OCI-LY3 (cell line): ENCODE results near the gene IBSP.

Source experiments
- H2AFZ ChIP-seq: fragments of 200-600, 300-600 bp; shearing (Covaris generic); 2 replicates; pipeline ENCODE4 v1.6.0; 2014; ENCODE audit warnings: antibody characterized with exemption, low read depth, low read length
- H3K27ac ChIP-seq: fragments of 200-600, 300-600 bp; sonication (generic); 2 replicates; pipeline ENCODE4 v1.5.1; 2014; ENCODE audit warnings: mild to moderate bottlenecking, low read length, moderate library complexity, mixed read lengths
- H3K27me3 ChIP-seq: fragments of 200-600, 300-600 bp; sonication (generic); 2 replicates; pipeline ENCODE4 v1.6.1; 2014; ENCODE audit warnings: low read depth, low read length, mixed read lengths
- H3K36me3 ChIP-seq: fragments of 200-600, 300-600 bp; sonication (generic); replicated peaks from 2 replicates; pipeline ENCODE3; 2014; ENCODE audit warnings: low read depth, low read length, mixed read lengths
- H3K4me1 ChIP-seq: fragments of 300-600, 200-600 bp; sonication (generic); 2 replicates; pipeline ENCODE4 v1.6.1; 2014; ENCODE audit warnings: low read length, mixed read lengths
- H3K4me2 ChIP-seq: fragments of 200-600, 300-600 bp; sonication (generic); 2 replicates; pipeline ENCODE4 v1.6.1; 2014; ENCODE audit warnings: low read length, mixed read lengths
- H3K4me3 ChIP-seq: fragments of 300-600, 200-600 bp; sonication (generic); 2 replicates; pipeline ENCODE4 v1.5.1; 2014; ENCODE audit warnings: antibody characterized with exemption, mild to moderate bottlenecking, low read length, moderate library complexity
- H3K79me2 ChIP-seq: fragments of 300-600, 200-600 bp; shearing (Covaris generic); 2 replicates; pipeline ENCODE4 v1.6.1; 2014; ENCODE audit warnings: mild to moderate bottlenecking, low read length, mixed read lengths
- H3K9ac ChIP-seq: fragments of 300-600, 200-600 bp; shearing (Covaris generic); 2 replicates; pipeline ENCODE4 v1.6.0; 2014; ENCODE audit warnings: mild to moderate bottlenecking, low read length, moderate library complexity
- H3K9me3 ChIP-seq: fragments of 200-600, 300-600 bp; shearing (Covaris generic); 2 replicates; pipeline ENCODE4 v1.6.1; 2014; ENCODE audit warnings: low read length, mixed read lengths; ENCODE audit not compliant: insufficient read depth
- H4K20me1 ChIP-seq: fragments of 200-600, 300-600 bp; sonication (generic); 2 replicates; pipeline ENCODE4 v1.6.1; 2016; ENCODE audit warnings: low read length, mixed read lengths; ENCODE audit not compliant: insufficient read depth
- CTCF ChIP-seq: fragments of 200-600, 300-600 bp; sonication (generic); IDR thresholded peaks from 2 replicates; pipeline ENCODE4 v1.5.1; 2014; ENCODE audit warnings: antibody characterized with exemption, low read length, low read depth
- EZH2phosphoT487 ChIP-seq: fragments of 200-600 bp; shearing (Covaris generic); IDR thresholded peaks from 2 replicates; pipeline ENCODE4 v1.6.1; 2018; ENCODE audit warnings: antibody characterized with exemption, mixed run types, low read depth

Gene IBSP

GRCh38 chr4:87807402-87807801 lies 8.0 kb downstream of the IBSP start:
- H3K4me2 ChIP-seq: no peak overlapping the region
- no peak overlapping the region for H3K9ac ChIP-seq
- H3K9me3 ChIP-seq: no peaks in the 10 kb centered on the region
- H4K20me1 ChIP-seq: no peaks in the 10 kb centered on the region
- no peaks in the 10 kb centered on the region for H3K79me2 ChIP-seq
- no peaks in the 10 kb centered on the region for H3K4me1 ChIP-seq
- no peak overlapping the region for H2AFZ ChIP-seq
- TF ChIP-seq CTCF (no peak), EZH2phosphoT487 (no peak)
- no peaks in the 10 kb centered on the region for H3K36me3 ChIP-seq
- H3K4me3 ChIP-seq: no peak overlapping the region
- no peaks in the 10 kb centered on the region for H3K27me3 ChIP-seq
- no peak overlapping the region for H3K27ac ChIP-seq

- Histone ChIP-seq H3K4me2 (no peak overlapping the region), H4K20me1 (no peaks in the 10 kb centered on the region), H2AFZ (no peak overlapping the region), H3K4me1 (no peaks in the 10 kb centered on the region), H3K9ac (no peak overlapping the region), H3K27ac (no peak overlapping the region), H3K27me3 (no peaks in the 10 kb centered on the region), H3K9me3 (no peaks in the 10 kb centered on the region), H3K36me3 (no peaks in the 10 kb centered on the region), H3K79me2 (no peaks in the 10 kb centered on the region), H3K4me3 (no peak overlapping the region)
- TF ChIP-seq EZH2phosphoT487: no peak
- TF ChIP-seq CTCF: no peak
Measured at GRCh38 chr4:87811977-87812376, 12.6 kb downstream of the IBSP start.

- Histone ChIP-seq H2AFZ (no peak overlapping the region), H3K9ac (no peak overlapping the region), H3K36me3 (no peaks in the 10 kb centered on the region), H3K4me1 (no peaks in the 10 kb centered on the region), H3K4me3 (no peak overlapping the region), H3K27ac (no peak overlapping the region), H3K79me2 (no peaks in the 10 kb centered on the region), H3K4me2 (no peak overlapping the region), H4K20me1 (no peaks in the 10 kb centered on the region), H3K9me3 (no peaks in the 10 kb centered on the region), H3K27me3 (no peaks in the 10 kb centered on the region)
- no peak for TF ChIP-seq EZH2phosphoT487
- no peak for TF ChIP-seq CTCF
Measured at GRCh38 chr4:87819281-87819919, 20.0 kb downstream of the IBSP start.

- no peak overlapping the region for H3K4me3 ChIP-seq
- no peaks in the 10 kb centered on the region for H3K9me3 ChIP-seq
Measured at GRCh38 chr4:87823200-87823599, 23.8 kb downstream of the IBSP start.

More at GRCh38 chr4:87823200-87823599, 23.8 kb downstream of the IBSP start:
- no peaks in the 10 kb centered on the region for H4K20me1 ChIP-seq
- no peaks in the 10 kb centered on the region for H3K4me1 ChIP-seq
- TF ChIP-seq EZH2phosphoT487 (no peak), CTCF (no peak)
- H3K36me3 ChIP-seq: no peaks in the 10 kb centered on the region
- H2AFZ ChIP-seq: no peak overlapping the region
- H3K79me2 ChIP-seq: no peaks in the 10 kb centered on the region
- 0 out of 2 replicates have a peak, but pooled peaks cover 2% of the 10 kb centered on the region for H3K27me3 ChIP-seq
- no peak overlapping the region for H3K4me2 ChIP-seq
- H3K27ac ChIP-seq: no peak overlapping the region
- H3K9ac ChIP-seq: no peak overlapping the region
